Subcutaneous adipose tissue (tissue), 4 donors: ENCODE results near the gene PROCR. TPM values are rescaled to one million over a fixed set of nuclear protein-coding genes. Genes with fewer than 3 reads are reported as not detected.

Experiments
- CTCF ChIP-seq: fragments of 450-650 bp; IDR thresholded peaks from one replicate; pipeline ENCODE4 v1.5.1; 2016; ENCODE audit warnings: low read depth, mild to moderate bottlenecking, control low read depth, antibody characterized with exemption, moderate library complexity
- small RNA-seq: library from RNA; depleted of rRNA; stranded (forward); fragments of <200 nt; gene quantifications from one replicate; pipeline ENCODE3, GENCODE V24; 2016
- total RNA-seq, 4 donors: library from RNA; depleted of rRNA; stranded (reverse); fragments of >200 nt; gene quantifications; one replicate each; pipeline ENCODE4 v1.1.0, GENCODE V29; 2016

PROCR gene
- total RNA-seq, 4 donors from 2014 or later, result 61.9 to 86.5 (median 71.5) TPM

GRCh38 chr20:35225319-35226125, 53.6 kb downstream of the PROCR start:
- TF ChIP-seq CTCF, result no peak

GRCh38 chr20:35226126-35226883, 54.4 kb downstream of the PROCR start, which contains the start of gene MMP24:
Gene MMP24, plus strand, starts transcription at chr20:35226690. Its CDS starts 49 bp downstream, at chr20:35226739.
- TF ChIP-seq CTCF, result no peak

Small RNA genes lying within 50 kb of the gene (small RNA-seq; reads per million reads assigned to genes)
- gene MT1P3, result not detected
- gene RNA5SP483, result not detected

Other genes with a start within 250 kb of the PROCR start
- gene GSS, start 216.3 kb upstream of the PROCR start, total RNA-seq, result 10 to 100 TPM; 25.4 to 42.4 (median 30.0) TPM
- gene MYH7B, start 216.2 kb upstream of the PROCR start, total RNA-seq, result 1 to 10 TPM in 1 of 4 donors, under 1 TPM in 3; 0.17 to 2.8 (median 0.38) TPM
- gene TRPC4AP, start 79.3 kb upstream of the PROCR start, total RNA-seq, result 100 to 1,000 TPM in 1 of 4 donors, 10 to 100 TPM in 3; 76.6 to 112 (median 78.5) TPM
- 10 to 100 TPM; 24.0 to 37.8 (median 31.6) TPM for gene EDEM2, start 24.7 kb upstream of the PROCR start, total RNA-seq
- 1 to 10 TPM in 1 of 4 donors, under 1 TPM in 2, not detected in 1; 0.17 to 1.3 (median 0.66) TPM for gene MMP24, start 54.6 kb downstream of the PROCR start, total RNA-seq
- gene MMP24OS, start 106.0 kb downstream of the PROCR start, total RNA-seq, result 10 to 100 TPM; 27.5 to 56.5 (median 31.6) TPM
- gene EIF6, start 112.7 kb downstream of the PROCR start, total RNA-seq, result 10 to 100 TPM; 50.1 to 75.5 (median 67.9) TPM
- not detected for gene FAM83C, start 120.4 kb downstream of the PROCR start, total RNA-seq
- gene UQCC1, start 239.9 kb downstream of the PROCR start, total RNA-seq, result 10 to 100 TPM; 23.6 to 38.2 (median 26.9) TPM